Osteoblast (primary cell): ENCODE measurements around the gene CLEC18B. TPM values are rescaled to one million over a fixed set of nuclear protein-coding genes. Genes with fewer than 3 reads are reported as not detected.
A peak's percentile ranks its signal among the peaks of the same experiment; 100 is the strongest.
"Not testable (repeated sequence)": the region's sequence is repeated elsewhere in the genome, so short reads cannot be mapped to it uniquely, and the experiment has no call there.

Source experiments
- DNase-seq: peaks from one replicate; pipeline ENCODE4 v3.0.0; 2011; ENCODE audit warnings: low spot score, mixed read lengths; ENCODE audit not compliant: insufficient read length; ENCODE audit errors: missing footprints
- H2AFZ ChIP-seq: 2 replicates; pipeline ENCODE4 v1.6.0; 2011; ENCODE audit warnings: mild to moderate bottlenecking, low read length
- H3K27ac ChIP-seq: 2 replicates; pipeline ENCODE4 v1.5.1; 2011; ENCODE audit warnings: mild to moderate bottlenecking, low read depth, low read length, moderate library complexity
- H3K27me3 ChIP-seq: 2 replicates; pipeline ENCODE4 v1.6.0; 2012; ENCODE audit warnings: mild to moderate bottlenecking, control low read depth, inconsistent platforms, low read length, moderate library complexity; ENCODE audit not compliant: insufficient read depth
- H3K36me3 ChIP-seq: 2 replicates; pipeline ENCODE4 v1.5.1; 2011; ENCODE audit warnings: mild to moderate bottlenecking, low read length, control low read depth, moderate library complexity; ENCODE audit not compliant: insufficient read depth
- H3K4me1 ChIP-seq: 2 replicates; pipeline ENCODE4 v1.5.1; 2011; ENCODE audit warnings: mild to moderate bottlenecking, low read length, control low read depth, moderate library complexity; ENCODE audit not compliant: insufficient read depth
- H3K4me2 ChIP-seq: 2 replicates; pipeline ENCODE4 v1.6.0; 2011; ENCODE audit warnings: mild to moderate bottlenecking, low read length; ENCODE audit not compliant: insufficient read depth
- H3K4me3 ChIP-seq: fragments of 200-600 bp; sonication (generic); 3 replicates; pipeline ENCODE4 v1.5.1; 2012; ENCODE audit warnings: mild to moderate bottlenecking, low read length, inconsistent platforms; ENCODE audit not compliant: insufficient read depth
- H3K79me2 ChIP-seq: 2 replicates; pipeline ENCODE4 v1.6.0; 2012; ENCODE audit warnings: mild to moderate bottlenecking, low read length, control low read depth, inconsistent platforms; ENCODE audit not compliant: insufficient read depth
- H3K9me3 ChIP-seq: 2 replicates; pipeline ENCODE4 v1.5.1; 2011; ENCODE audit warnings: low read depth, low read length, control low read depth
- H4K20me1 ChIP-seq: 2 replicates; pipeline ENCODE4 v1.6.0; 2012; ENCODE audit warnings: mild to moderate bottlenecking, low read length, control low read depth; ENCODE audit not compliant: insufficient read depth
- total RNA-seq: library from RNA; depleted of rRNA; stranded (reverse); fragments of >200 nt; gene quantifications from 2 replicates; pipeline ENCODE4 v1.2.3, GENCODE V29; 2012

The CLEC18B gene
- total RNA-seq, 1 donor = 0.72 TPM

- H3K79me2 ChIP-seq, H3K9me3 ChIP-seq, H3K36me3 ChIP-seq, H3K27me3 ChIP-seq, H4K20me1 ChIP-seq, H3K4me3 ChIP-seq, H3K4me2 ChIP-seq, H3K27ac ChIP-seq, H3K4me1 ChIP-seq, DNase-seq, H2AFZ ChIP-seq: not testable (repeated sequence)
These were observed 10.3 kb downstream of the CLEC18B start for GRCh38 chr16:74410981-74411380.

- not testable (repeated sequence) for H3K36me3 ChIP-seq, H3K79me2 ChIP-seq, H3K27ac ChIP-seq, H4K20me1 ChIP-seq, H3K27me3 ChIP-seq, DNase-seq, H3K4me1 ChIP-seq, H3K9me3 ChIP-seq, H2AFZ ChIP-seq, H3K4me3 ChIP-seq, H3K4me2 ChIP-seq
These were observed 11.0 kb downstream of the CLEC18B start for GRCh38 chr16:74410057-74410957.

GRCh38 chr16:74409185-74409981 lies 11.9 kb downstream of the CLEC18B start:
- not testable (repeated sequence) for H3K36me3 ChIP-seq, H2AFZ ChIP-seq, H3K9me3 ChIP-seq, H3K27ac ChIP-seq, H4K20me1 ChIP-seq, H3K4me1 ChIP-seq, H3K4me3 ChIP-seq, H3K4me2 ChIP-seq, DNase-seq, H3K27me3 ChIP-seq, H3K79me2 ChIP-seq

- Histone ChIP-seq H3K4me2 (peak overlapping the region; percentile 32), H2AFZ (peak overlapping the region; percentile 74), H3K4me3 (peak overlapping the region; percentile 56)
- DNase-seq, H4K20me1 ChIP-seq, H3K4me1 ChIP-seq, H3K36me3 ChIP-seq, H3K79me2 ChIP-seq, H3K9me3 ChIP-seq, H3K27me3 ChIP-seq, H3K27ac ChIP-seq: not testable (repeated sequence)
These were observed 13.9 kb downstream of the CLEC18B start for GRCh38 chr16:74407362-74407705.

- not testable (repeated sequence) for H3K36me3 ChIP-seq, DNase-seq, H3K27me3 ChIP-seq, H3K79me2 ChIP-seq, H2AFZ ChIP-seq, H4K20me1 ChIP-seq, H3K9me3 ChIP-seq, H3K27ac ChIP-seq, H3K4me1 ChIP-seq
- Histone ChIP-seq H3K4me3 (peak overlapping the region; percentile 56), H3K4me2 (peak overlapping the region; percentile 32)
These were observed 14.5 kb downstream of the CLEC18B start for GRCh38 chr16:74406600-74407361.

- not testable (repeated sequence) for H3K27ac ChIP-seq, H2AFZ ChIP-seq, H3K4me3 ChIP-seq, H3K4me2 ChIP-seq, H3K27me3 ChIP-seq, H3K9me3 ChIP-seq, H3K79me2 ChIP-seq, H3K4me1 ChIP-seq, H3K36me3 ChIP-seq, DNase-seq, H4K20me1 ChIP-seq
These were observed 16.9 kb downstream of the CLEC18B start for GRCh38 chr16:74404148-74404933.

- not testable (repeated sequence) for H3K79me2 ChIP-seq, H3K4me1 ChIP-seq, H3K4me3 ChIP-seq, H3K27ac ChIP-seq, H3K27me3 ChIP-seq, H4K20me1 ChIP-seq, DNase-seq, H2AFZ ChIP-seq, H3K4me2 ChIP-seq, H3K36me3 ChIP-seq, H3K9me3 ChIP-seq
These were observed 21.0 kb downstream of the CLEC18B start for GRCh38 chr16:74400238-74400637.

GRCh38 chr16:74398212-74398895 lies 22.9 kb downstream of the CLEC18B start:
- not testable (repeated sequence) for H3K36me3 ChIP-seq, H3K27me3 ChIP-seq, H3K4me3 ChIP-seq, H4K20me1 ChIP-seq, H3K4me1 ChIP-seq, H3K27ac ChIP-seq, H3K79me2 ChIP-seq, H3K4me2 ChIP-seq, DNase-seq, H3K9me3 ChIP-seq
- H2AFZ ChIP-seq = peak overlapping the region; percentile 56
